T47D (cell line): ENCODE measurements around the gene LOXL4.
A peak's percentile ranks its signal among the peaks of the same experiment; 100 is the strongest.
"Not testable (repeated sequence)": the region's sequence is repeated elsewhere in the genome, so short reads cannot be mapped to it uniquely, and the experiment has no call there.

ENCODE experiments used
- DNase-seq, 2 experiments: peaks; one replicate each; pipeline versions ENCODE4 v3.0.0 to v3.0.0-alpha.2; 2011 to 2012; ENCODE audit warnings: low read depth in 1 of 2, low spot score in 1 of 2
- JUND ChIP-seq: IDR thresholded peaks from 2 replicates; pipeline ENCODE4 v1.6.1; 2012; ENCODE audit warnings: low read depth
- in situ Hi-C: cut with HindIII; loops from 2 replicates; pipeline ENCODE4 v1.10.0; 2016; ENCODE audit warnings: low sequenced_read_pairs, low pct_unique_long_range_greater_than_20kb

LOXL4 gene

DNA sequence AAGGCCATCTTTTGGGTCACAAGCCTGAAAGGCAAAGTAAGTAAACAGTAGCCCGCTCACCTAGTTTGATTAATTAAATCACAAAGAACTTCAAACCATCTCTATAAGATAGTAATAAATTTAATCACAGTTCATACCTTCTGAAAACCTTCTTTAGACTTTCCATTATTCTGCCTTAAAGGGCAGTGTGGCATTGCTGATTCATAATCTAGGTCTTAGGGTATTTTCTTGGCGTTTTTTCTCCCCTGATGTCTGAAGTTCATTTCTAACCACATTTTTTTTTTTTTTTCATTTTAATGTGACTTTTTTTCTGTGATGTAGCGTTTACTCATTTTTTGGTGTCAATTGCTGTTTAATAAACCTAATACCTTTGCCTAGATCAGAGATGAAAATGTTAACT lies 27.5 kb downstream of the LOXL4 start:
- no peak for DNase-seq
- in situ Hi-C loops: no loop called here
- TF ChIP-seq JUND: no peak

- in situ Hi-C loops: no loop called here
- no peak for DNase-seq
- no peak for TF ChIP-seq JUND
These were observed 29.6 kb downstream of the LOXL4 start for GRCh38 chr10:98238391-98238790.

- in situ Hi-C loops: no loop called here
- no peak for DNase-seq
- no peak for TF ChIP-seq JUND
These were observed 31.1 kb downstream of the LOXL4 start for GRCh38 chr10:98236862-98237261.

DNA sequence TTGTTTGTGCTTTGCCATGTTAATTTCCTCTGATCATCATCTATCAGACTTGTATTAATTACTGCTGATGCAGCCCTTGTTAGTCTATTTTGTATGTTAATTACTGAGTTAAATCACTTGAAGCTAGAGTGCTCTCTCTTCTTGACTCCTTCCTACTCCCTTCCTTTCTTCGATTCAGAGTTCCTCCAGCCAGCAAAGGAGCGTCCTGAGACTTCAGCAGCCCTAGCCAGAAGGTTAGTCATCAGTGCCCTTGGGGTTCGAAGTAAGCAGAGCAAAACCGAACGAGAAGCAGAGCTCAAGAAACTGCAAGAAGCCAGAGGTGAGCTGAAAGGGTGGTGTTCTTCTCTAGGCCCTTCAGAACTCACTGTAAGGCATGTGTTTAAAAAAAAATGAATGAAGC lies 32.1 kb downstream of the LOXL4 start:
- in situ Hi-C loops: no loop called here
- TF ChIP-seq JUND: no peak
- DNase-seq: no peak

DNA sequence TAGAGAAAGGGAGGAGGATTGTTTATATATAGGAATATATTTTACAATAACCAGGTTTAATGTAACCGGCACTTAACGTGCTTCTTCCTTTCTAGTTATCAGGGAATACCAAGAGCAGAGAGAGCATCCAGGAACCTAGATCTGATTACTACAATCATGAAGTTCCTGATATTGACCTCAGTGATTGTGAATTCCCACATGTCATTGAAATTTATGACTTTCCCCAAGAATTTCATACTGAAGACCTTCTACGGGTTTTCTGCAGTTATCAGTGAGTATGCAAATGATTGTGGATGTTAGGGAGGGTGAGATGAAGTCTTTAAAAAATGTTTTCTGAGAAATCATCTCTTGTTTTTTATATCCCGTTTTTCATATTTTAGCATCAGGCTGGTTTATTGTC lies 36.6 kb downstream of the LOXL4 start:
- in situ Hi-C loops: no loop called here
- DNase-seq: no peak
- no peak for TF ChIP-seq JUND

- DNase-seq, in situ Hi-C loops: not testable (repeated sequence)
These were observed 39.7 kb downstream of the LOXL4 start for GRCh38 chr10:98228266-98228665.

- in situ Hi-C loops, DNase-seq: not testable (repeated sequence)
These were observed 40.3 kb downstream of the LOXL4 start for GRCh38 chr10:98227713-98228112.

GRCh38 chr10:98226508-98227144 lies 41.4 kb downstream of the LOXL4 start:
- TF ChIP-seq JUND: no peak
- DNase-seq: no peak
- in situ Hi-C loops: no loop called here

GRCh38 chr10:98224996-98225395 lies 43.0 kb downstream of the LOXL4 start:
- DNase-seq: peak in 1 of 2 experiments; percentile 4
- no peak for TF ChIP-seq JUND
- in situ Hi-C loops: no loop called here

DNA sequence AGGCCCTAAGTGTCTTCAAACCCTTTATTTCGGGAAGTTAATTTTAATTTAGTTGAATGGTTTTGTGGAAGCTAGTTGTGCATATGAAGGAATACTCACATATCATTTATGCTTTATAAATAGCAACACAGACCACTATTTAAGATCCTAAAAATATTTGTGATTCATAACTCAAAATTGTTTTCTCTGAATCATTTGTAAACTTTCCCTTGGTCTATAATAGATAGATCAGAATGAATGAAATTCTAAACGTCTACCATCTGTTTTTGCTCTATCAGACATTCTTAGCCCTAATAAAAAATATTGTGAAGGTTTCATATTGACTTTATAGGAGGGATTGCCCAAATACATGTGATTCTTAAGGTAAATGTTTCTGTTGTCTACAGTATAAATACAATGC lies 43.5 kb downstream of the LOXL4 start:
- in situ Hi-C loops: no loop called here
- no peak for DNase-seq

DNA sequence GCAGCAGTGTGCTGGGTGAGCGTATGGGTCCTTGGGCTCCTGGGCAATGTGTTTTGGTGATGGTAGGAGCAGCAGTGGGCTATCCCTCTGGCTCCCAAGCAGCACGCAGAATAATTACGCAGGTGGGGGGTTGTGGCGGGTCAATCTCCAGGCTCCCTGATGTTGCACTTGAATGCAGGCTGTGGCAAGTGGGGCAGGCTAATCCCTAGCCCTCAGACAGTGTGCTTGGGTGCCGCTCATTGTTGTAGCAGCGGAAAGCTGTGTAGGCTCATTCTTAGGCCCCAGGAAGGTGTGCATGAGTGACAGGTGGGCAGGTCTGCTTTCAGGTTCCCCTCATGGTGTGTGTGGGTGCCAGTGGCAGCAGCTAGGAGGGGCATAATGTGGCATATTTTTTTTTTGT lies 44.1 kb downstream of the LOXL4 start:
- in situ Hi-C loops: no loop called here
- no peak for TF ChIP-seq JUND
- DNase-seq: no peak

More for the DNA sequence above, 43.5 kb downstream of the LOXL4 start:
- TF ChIP-seq JUND: no peak

DNA sequence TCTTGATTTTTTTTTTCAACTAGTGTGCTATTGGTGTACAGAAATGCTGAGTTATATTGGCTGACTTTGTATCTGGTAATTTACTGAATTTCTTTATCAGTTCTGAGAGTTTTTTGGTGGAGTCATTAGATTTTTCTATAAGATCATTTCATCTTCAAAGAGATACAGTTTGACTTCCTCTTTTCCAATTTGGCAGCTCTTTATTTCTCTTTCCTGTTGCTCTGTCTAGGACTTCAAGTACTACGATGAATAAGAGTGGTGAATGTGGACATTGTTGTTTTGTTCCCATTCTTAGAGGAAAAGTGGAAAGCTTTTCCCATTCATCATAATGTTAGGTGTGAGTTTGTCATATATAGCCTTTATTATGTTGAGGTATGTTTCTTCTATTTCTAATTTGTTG lies 50.2 kb downstream of the LOXL4 start:
- DNase-seq: no peak
- in situ Hi-C loops: no loop called here
- no peak for TF ChIP-seq JUND

DNA sequence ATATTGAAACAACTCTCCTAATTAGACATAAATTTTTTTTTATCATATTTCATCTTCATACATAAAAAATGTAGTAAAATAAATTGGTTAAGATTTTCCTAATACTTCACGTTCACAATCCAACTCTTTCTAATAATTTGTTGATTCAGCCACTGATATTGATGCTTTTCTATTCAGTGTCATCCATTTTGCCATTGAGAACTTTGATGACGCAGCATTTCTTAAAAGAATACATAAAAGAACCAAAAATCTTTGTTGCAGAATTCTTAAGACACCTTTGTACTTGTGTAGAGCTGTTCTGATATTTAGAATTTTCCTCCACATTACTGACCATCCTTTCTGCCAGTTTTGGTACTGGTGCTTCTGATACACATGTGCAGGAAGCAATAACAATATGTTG lies 52.6 kb downstream of the LOXL4 start:
- DNase-seq: no peak
- no peak for TF ChIP-seq JUND
- in situ Hi-C loops: no loop called here

- TF ChIP-seq JUND: no peak
- in situ Hi-C loops: no loop called here
- no peak for DNase-seq
These were observed 54.3 kb downstream of the LOXL4 start for GRCh38 chr10:98213740-98214139.

DNA sequence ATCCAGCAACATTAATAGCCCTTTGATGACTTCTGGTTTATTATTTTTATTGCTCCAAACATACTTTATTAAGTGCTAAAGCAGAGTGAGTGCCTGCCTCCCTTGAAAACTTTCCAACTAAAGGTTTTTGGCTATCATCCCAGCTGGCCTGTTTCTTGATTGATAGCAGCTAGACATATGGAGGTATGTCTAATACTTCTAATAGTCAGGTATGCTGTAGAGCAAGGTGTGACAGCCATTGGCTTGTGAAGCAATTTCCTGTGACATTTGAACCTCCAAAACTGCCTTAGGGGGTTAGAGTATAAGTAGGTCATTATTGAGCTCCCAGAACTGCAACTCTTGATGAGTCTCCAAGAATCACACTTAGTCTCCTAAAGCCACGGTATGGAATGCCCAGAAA lies 55.8 kb downstream of the LOXL4 start:
- DNase-seq: peak in 1 of 2 experiments; percentile 19
- TF ChIP-seq JUND: no peak
- in situ Hi-C loops: no loop called here
